ENCODE data around the gene BACH2. TPM values are rescaled to one million over a fixed set of nuclear protein-coding genes. Genes with fewer than 3 reads are reported as not detected.

The BACH2 gene
- total and polyA plus RNA-seq, 2 of the 4 experiments (the other 2 are of a cell fraction): 1.3 to 1.4 TPM

GRCh38 chr6:89978749-89979145 is 317.9 kb downstream of the BACH2 start:
- no peak overlapping the region for H2AK5ac ChIP-seq (ENCODE audit: low read depth, low read length)
- H3K9ac ChIP-seq (ENCODE audit: low read depth, low read length): peak overlapping the region; percentile 12; the same call in 1 of the 2 replicates
- no peak overlapping the region for H2AK9ac ChIP-seq (replicated peaks; ENCODE audit: low read depth, low read length, poor library complexity)
- intact Hi-C loops (cut with micrococcal nuclease): no loop called here
- H4K91ac ChIP-seq (ENCODE audit: insufficient read depth, low read depth, low read length): no peak overlapping the region
- no peaks in the 10 kb centered on the region for H3K9me3 ChIP-seq (ENCODE audit: control insufficient read depth, insufficient read depth, low read length)
- ChIA-PET POLR2A (ENCODE audit: unreplicated experiment) (no interaction called here), CTCF (no interaction called here)
- DNase-seq: no peak
- H4K20me1 ChIP-seq (ENCODE audit: insufficient read depth, low read length): no peaks in the 10 kb centered on the region
- H2BK20ac ChIP-seq (ENCODE audit: low read depth, low read length): 0 out of 2 replicates have a peak overlapping the region, but pooled peaks have one; percentile 17
- H3K56ac ChIP-seq (ENCODE audit: extremely low read depth, insufficient read depth, low read length): no peak overlapping the region
- peaks cover 4% of the 10 kb centered on the region; the same call in 1 of the 2 replicates for H3K4me1 ChIP-seq (ENCODE audit: control insufficient read depth, insufficient read depth, low read length)
- WGBS, 2 experiments (ENCODE audit: extremely low coverage in 2 of 2, insufficient read length in 1 of 2): no CpG with 5 or more reads among the region's 5 CpGs
- 0 out of 2 replicates have a peak overlapping the region, but pooled peaks have one; percentile 50 for H4K5ac ChIP-seq (ENCODE audit: low read depth, low read length)
- H2BK15ac ChIP-seq (ENCODE audit: low read depth, low read length): no peak overlapping the region
- BruUV-seq (replicated peaks): no TSS peak
- H3K18ac ChIP-seq (ENCODE audit: low read depth, low read length): peak overlapping the region; percentile 58; the same call in 1 of the 2 replicates
- no peak overlapping the region for H2BK5ac ChIP-seq (ENCODE audit: low read depth, low read length, poor library complexity, severe bottlenecking)
- no peak overlapping the region for H2AFZ ChIP-seq (replicated peaks; ENCODE audit: low read length, poor library complexity)
- in situ Hi-C loops (cut with MboI; ENCODE audit: low sequenced_read_pairs): loop anchor here (10.0 kb wide), 2 partner anchors 116 to 306 kb away; no protein-coding TSS in a partner anchor
- H3K27me3 ChIP-seq (ENCODE audit: control insufficient read depth, insufficient read depth, low read length): no peaks in the 10 kb centered on the region
- H3K14ac ChIP-seq (replicated peaks; ENCODE audit: low read depth, low read length): no peak overlapping the region
- H3K9me1 ChIP-seq (ENCODE audit: insufficient read depth, low read length): no peaks in the 10 kb centered on the region; the same call in 1 of the 2 replicates
- dilution Hi-C loops (cut with HindIII; ENCODE audit: low sequenced_read_pairs, unreplicated experiment): no loop called here
- H2BK120ac ChIP-seq (ENCODE audit: low read depth, low read length): no peak overlapping the region
- no peak overlapping the region for H3K23ac ChIP-seq (ENCODE audit: low read depth, low read length)
- H3K27ac ChIP-seq (ENCODE audit: insufficient read depth, low read length): no peak overlapping the region
- no peak overlapping the region for H3K4ac ChIP-seq (ENCODE audit: low read depth, low read length)
- H3K4me2 ChIP-seq (ENCODE audit: low read depth, low read length): peak overlapping the region; percentile 40; the same call in 1 of the 2 replicates
- no peaks in the 10 kb centered on the region for H3K36me3 ChIP-seq (ENCODE audit: control insufficient read depth, insufficient read depth, low read length)
- H3K79me1 ChIP-seq (ENCODE audit: low read depth in 1 of 2, low read length in 2 of 2): no peaks in the 10 kb centered on the region
- no peak overlapping the region for H3K4me3 ChIP-seq (ENCODE audit: insufficient read depth, low read depth, low read length)
- ATAC-seq (ENCODE audit: low read depth): no peak
- no peak overlapping the region for H4K8ac ChIP-seq (ENCODE audit: low read depth in 2 of 2, low read length in 2 of 2)
- no peak for TF ChIP-seq FOS (IDR thresholded peaks at IDR 0.05; ENCODE audit: low read depth, low read length)
- no peak for TF ChIP-seq CTCF (conservative IDR thresholded peaks at IDR 0.05; ENCODE audit: low read depth, low read length)
- no peak for TF ChIP-seq RCOR1 (IDR thresholded peaks at IDR 0.05; ENCODE audit: insufficient replicate concordance, low read length)
- TF ChIP-seq CEBPB (IDR thresholded peaks at IDR 0.05; ENCODE audit: low read depth, low read length): no peak
- no peak for TF ChIP-seq CHD1 (IDR thresholded peaks at IDR 0.05; ENCODE audit: low read depth, low read length)
- no peak for TF ChIP-seq MXI1 (IDR thresholded peaks at IDR 0.05; ENCODE audit: borderline replicate concordance, low read depth, low read length)
- no peak for TF ChIP-seq RFX5 (IDR thresholded peaks at IDR 0.05; ENCODE audit: low read depth, low read length)
- no peak for TF ChIP-seq SMC3 (IDR thresholded peaks at IDR 0.05; ENCODE audit: low read depth, low read length)
- TF ChIP-seq MAZ (IDR thresholded peaks at IDR 0.05; ENCODE audit: borderline replicate concordance, low read depth, low read length): no peak
- TF ChIP-seq MAFK (IDR thresholded peaks at IDR 0.05; ENCODE audit: low read depth, low read length): no peak
- TF ChIP-seq BHLHE40 (IDR thresholded peaks at IDR 0.05; ENCODE audit: low read depth, low read length): no peak
- TF ChIP-seq ELK1 (IDR thresholded peaks at IDR 0.05; ENCODE audit: borderline replicate concordance, low read depth, low read length): no peak
- TF ChIP-seq NFE2L2 (IDR thresholded peaks at IDR 0.05; ENCODE audit: low read depth, low read length): no peak
- no peak for TF ChIP-seq POLR2A (IDR thresholded peaks at IDR 0.05; ENCODE audit: low read depth, low read length)
- TF ChIP-seq RAD21 (IDR thresholded peaks at IDR 0.05; ENCODE audit: low read length): no peak
